TTC549 (cell line): ENCODE measurements around the gene TFR2.

Experiments used
- FAIRE-seq: peaks from 2 replicates; lab custom pipeline; 2012; peaks lifted over from hg19 to GRCh38; lab: Jason Lieb, UNC

Gene TFR2

DNA sequence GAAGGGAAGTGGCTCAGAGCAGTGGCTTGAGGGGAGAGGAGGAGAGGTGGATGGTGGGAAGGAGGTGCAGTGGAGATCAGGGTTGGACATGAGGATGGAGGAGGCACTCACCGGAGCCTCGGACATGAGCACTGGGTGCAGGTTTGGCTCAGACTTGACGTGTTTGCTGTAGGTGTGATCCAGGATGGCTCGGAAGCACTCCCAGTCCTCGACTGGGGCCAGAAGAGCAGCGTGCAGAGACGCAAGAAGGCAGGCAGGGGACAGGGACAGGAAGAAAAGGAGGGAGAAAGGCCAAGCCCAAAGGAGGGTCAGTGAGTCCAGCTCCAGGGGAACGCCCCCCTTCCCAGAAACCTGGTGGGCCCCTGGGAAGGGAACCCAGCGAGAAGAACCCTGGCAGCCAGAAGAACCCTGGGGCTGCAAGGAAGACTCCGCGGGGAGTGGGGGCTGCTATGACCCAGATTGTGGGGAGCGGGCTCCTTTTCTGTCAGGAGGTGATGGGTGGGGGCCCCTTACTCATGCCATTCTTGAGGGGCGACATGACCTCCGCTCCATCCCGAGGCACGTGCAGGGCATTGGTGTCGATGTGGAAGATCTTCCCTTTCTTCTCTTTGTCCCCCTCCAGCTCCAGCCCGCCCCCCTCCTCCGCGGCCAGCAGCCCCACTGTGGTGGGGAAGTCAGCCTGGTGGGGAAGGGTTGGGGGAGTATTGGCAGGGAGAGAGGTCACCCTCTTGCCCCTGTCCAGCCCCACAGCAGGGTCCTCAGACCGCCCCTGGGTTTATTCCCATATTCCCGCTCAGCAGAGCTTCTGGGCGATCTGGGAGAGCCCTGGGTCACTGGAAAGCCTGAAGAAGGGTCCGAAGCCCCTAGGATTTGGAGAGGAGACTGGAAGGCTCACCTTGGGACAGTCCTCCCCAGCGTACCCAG, 13.8 kb upstream of the TFR2 start:
- no peak for FAIRE-seq

DNA sequence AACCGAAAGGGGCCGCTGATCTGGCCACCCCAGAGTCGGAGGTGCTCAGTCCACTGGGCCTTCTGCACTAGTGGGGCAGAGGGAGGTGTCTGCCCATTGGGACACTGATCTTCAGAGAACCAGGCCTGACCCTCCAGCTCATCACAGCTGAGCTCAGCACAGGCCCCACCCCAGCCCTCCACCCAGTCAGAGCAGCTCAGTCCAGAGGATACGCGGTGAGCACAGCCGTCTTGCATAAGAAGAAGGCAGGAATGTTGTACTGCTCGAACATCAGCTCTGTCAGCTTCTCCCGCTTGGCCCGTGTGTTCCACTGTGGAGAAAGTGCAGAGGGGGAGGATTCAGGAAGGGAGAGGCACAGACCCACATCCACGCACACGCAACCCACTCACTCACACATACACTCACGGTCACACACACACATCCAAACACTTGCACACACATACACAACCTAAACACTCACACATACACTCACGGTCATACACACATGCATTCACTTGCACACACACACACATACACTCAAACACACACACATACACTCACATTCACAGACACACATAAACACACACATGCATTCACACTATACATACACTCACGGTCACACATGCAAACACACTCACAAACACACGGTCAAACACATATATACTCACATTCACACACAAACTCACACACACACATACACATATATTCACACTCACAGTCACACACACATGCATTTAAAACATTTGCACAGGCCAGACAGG, 8.6 kb upstream of the TFR2 start:
- no peak for FAIRE-seq

DNA sequence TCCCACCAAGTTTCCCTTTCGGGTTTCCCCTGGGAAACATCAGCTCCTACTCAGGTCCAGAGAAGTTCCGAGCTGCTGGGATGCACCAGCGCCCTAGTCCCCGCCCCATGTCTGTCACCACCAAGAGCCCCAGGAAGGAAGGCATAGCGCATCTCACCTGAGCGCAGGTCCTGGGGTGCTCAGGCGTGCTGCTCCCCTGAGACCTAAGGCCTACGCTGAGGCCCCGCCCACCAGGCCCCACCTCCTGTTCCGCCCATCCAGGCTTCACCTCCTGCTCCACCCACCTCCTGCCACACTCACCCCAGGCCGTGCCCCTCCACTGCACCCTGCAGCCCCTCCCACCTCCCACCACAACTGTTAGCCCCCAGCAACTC, 1.2 kb upstream of the TFR2 start:
- no peak for FAIRE-seq

DNA sequence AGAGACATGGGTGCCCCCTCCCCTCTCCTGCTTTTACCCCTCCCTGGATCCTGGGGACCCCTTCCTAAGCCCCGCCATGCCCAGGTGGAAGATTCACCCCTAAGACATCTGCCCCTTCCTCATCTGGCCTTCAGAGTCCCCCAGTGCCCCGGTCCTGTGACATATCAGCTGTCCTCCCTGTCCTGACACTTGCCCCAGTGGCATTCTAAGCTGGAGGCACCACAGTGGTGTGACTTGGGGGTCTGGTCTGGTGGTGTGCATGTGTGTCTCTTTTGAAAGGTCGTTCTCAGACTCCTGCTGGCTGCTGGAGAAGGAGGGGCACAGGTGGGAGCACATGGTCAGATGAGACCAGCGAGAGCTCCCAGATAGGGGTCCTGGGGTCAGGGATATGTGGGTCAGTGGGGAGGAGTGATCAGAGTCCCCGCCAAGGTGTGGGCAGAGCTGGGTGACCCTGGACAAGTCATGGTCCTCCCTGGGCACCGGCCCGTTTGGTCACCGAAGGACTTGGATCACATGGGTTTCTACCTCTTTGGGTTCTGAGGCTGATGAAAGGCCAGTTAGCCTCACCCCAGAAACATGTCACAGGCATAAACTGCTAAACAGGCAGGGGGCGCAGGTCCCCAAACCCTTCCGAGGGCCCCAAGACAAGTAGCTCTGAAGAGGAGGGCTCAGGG, 645 bp upstream of the TFR2 start:
- FAIRE-seq = no peak

DNA sequence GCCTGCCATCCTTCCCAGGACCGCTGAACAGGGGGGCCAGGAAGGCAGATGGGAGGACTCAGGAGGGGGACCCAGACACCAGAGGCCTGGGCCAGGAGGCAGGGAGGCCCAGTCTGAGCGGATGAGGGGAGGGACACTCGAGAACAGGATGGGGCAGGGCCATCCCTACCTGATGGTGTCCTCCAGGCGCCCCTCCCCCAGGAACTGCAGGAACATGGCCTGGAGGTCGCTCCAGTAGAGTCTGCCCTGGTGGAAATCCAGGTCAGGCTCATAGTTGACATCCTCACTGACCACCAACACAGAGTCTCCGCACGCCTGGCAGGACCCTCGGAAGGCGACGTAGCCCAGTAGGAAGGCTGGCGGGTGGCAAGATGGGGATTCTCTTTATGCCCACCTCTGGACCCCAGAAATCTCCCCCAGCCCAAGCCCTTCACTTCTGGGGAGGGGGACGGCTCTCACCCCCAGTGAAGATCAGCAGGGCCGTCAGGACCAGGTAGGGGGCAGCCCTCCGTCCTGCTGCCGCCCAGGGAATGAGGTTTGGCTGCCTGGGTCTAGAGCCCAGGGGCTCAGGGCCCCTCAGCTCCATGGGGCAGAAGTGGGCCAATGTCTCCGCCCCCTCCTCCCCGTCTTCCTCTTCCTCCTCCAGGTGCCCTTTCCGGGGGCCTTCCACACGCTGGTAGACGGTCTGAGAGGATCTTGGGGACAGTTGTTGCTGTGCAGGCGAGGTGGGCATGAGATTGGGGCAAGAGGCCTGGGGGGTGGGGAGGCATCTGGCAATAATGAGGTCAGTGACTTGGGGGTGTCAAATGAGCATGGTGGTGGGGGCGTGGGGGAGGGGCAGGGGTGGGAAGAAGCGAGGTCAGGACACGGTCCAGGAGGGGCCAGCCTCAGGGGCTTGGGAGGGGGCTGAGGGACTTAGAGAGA, 573 bp downstream of the TFR2 start:
- no peak for FAIRE-seq

DNA sequence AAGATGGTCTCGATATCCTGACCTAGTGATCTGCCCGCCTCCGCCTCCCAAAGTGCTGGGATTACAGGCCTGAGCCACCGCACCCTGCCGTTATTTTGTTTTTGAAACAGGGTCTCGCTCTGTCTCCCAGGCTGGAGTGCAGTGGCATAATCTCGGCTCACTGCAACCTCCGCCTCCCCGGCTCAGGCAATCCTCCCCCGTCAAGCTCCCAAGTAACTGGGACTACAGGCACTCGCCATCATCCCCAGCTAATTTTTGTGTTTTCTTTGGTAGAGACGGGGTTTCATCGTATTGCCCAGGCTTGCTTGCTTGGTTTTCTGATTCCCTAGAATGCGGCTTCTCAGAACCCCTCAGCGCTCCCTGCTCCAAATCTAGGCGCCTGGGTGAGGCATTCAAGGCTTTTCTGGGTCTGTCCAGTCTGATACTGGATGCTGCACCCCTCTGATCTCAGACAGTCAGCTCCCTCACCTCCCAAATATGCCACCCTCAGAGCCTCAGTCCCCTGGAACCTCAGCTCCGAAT, 1.3 kb downstream of the TFR2 start:
- no peak for FAIRE-seq

DNA sequence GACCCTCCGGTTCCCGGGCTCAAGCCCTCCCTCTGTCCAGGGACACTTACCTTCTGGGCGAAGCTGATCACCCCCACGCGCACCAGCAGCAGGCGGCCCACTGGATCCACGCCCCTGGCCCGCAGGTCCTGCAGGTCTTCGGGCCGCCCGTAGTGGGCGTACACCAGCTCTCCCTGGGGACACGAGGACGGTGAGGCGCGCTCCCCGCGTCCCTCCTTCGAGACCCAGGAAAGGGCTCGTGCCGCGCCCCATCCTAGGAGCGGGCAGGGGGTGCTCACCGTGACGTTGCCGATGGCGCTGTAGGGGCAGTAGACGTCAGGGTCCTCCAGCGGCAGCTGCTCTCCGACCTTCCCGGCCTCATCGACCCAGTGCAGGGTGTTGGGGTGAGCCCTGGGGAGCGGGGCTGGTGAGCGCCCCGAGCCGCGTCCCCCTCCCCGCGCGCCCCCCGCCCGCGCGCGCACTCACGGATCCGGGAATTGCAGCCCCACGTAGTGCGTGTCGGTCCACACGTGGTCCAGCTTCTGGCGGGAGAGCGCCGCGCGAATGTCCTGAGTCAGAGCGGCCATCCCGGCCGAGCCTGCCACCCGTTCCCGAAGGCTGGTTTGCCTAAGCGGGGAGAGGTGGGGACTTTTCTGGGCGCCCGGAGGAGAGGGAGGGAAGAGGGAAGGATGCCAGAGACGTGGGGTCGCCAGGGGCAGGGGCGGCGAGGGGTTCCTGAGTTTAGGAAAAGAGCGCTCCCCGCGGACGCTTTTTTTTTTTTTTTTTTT, 8.2 kb downstream of the TFR2 start:
- no peak for FAIRE-seq

DNA sequence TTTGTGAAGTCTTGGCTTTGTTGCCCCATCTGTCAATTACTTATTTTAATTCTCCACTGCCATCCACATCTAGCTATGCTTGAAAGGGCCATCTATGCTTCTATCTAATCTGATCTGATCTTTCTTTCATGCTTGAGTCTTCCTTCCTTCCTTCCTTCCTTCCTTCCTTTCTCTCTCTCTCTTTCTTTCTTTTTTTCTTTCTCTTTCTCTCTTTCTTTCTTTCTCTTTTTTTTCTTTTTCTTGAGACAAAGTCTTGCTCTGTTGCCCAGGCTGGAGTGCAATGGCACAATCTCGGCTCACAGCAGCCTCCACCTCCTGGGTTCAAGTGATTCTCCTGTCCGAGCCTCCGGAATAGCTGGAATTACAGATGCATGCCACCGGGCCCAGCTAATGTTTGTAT, 11.3 kb downstream of the TFR2 start:
- FAIRE-seq = no peak

DNA sequence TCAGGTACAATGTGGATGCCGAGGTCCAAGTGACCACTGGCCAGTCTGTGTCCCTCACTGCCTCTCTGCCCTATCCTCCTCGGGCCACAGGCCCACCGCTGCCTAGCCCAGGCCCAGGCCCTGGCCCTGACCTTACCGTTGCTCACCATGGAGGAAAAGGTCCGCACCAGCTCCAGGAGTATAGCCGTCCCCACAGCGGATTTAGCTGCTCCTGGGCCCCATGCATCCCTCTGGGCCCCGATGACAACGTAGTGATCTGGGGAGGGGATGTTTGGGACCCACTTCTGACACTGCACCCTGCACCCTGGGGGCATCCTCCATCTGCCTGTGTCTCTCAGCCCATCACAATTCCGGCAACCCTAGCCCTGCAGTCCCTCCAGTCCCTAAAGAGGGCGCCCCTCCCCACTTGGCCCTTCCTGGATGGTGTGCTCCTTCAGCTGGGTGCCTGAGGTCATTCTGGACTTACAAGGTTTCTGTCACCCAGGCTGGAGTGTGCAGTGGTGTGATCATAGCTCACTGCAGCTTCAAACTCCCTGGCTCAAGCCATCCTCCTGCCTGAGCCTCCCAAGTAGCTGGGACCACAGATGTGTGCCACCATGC, 12.1 kb downstream of the TFR2 start:
- FAIRE-seq = no peak

DNA sequence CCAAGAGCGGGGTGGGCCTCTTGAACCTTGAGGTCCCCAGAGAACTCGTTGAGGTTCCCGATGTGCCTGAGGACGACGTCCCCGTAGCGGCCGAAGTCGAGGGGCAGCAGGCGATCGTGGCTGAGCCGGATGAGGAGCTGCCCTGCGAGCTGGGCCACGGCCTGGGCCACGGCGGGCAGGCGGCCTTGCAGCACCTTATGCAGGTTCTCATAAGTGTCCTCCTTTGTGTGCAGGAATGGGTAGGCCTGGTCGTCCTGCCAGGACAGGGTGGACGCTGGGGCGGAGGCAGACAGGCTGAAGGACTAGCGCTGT, 14.2 kb downstream of the TFR2 start:
- FAIRE-seq = no peak

DNA sequence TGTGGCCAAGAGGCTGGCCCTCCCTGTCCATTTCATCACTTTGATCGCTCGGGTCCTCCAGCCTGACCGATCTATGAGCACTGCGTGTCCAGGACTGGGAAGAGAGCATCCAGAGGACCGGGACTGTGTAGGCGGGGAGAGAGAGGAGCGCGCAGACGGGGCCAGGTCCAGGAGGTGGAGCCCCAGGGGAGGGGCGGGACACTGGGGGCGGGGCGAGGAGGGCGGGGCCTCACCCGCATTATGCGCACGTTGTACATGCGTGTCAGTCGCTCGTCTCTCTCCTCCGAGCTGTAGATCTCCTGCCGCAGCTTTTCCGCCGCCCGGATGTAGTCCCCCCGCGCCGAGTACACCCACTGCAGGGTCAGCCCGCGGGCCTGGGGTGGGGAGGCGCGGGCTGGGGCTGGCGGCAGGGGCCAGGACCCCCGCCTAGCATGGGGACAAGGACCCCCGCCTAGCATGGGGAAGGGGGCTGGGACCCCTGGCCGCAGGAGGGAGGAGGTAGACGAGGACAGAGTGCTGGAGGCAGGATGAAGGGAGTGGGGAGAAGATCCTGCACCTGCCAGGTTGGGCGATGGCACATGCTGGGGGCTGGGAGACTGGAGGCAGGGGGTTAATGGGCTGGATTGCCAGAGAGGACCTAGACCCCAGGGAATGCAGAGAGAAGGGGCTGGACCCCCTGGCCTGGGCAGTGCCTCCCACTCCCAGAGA, 14.7 kb downstream of the TFR2 start:
- no peak for FAIRE-seq

DNA sequence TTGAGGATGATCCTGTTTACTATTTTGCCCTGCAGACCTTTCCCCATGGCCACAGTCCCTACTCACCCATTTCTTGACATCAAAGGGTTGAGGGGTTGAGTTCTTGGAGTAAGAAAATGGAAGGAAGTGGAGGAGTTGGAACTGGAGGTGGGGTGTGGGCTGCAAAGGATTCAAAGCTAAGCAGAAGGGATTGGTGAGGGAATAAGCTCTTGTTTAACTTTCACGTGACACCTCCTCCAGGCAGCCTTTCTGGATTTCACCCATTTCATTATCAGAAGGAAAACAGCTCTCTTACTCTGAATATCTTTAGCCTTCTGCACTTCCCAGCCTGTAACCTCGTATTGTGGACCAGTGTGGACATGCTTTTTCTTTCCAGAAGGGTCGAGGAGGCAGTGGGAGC, 15.3 kb downstream of the TFR2 start:
- no peak for FAIRE-seq

DNA sequence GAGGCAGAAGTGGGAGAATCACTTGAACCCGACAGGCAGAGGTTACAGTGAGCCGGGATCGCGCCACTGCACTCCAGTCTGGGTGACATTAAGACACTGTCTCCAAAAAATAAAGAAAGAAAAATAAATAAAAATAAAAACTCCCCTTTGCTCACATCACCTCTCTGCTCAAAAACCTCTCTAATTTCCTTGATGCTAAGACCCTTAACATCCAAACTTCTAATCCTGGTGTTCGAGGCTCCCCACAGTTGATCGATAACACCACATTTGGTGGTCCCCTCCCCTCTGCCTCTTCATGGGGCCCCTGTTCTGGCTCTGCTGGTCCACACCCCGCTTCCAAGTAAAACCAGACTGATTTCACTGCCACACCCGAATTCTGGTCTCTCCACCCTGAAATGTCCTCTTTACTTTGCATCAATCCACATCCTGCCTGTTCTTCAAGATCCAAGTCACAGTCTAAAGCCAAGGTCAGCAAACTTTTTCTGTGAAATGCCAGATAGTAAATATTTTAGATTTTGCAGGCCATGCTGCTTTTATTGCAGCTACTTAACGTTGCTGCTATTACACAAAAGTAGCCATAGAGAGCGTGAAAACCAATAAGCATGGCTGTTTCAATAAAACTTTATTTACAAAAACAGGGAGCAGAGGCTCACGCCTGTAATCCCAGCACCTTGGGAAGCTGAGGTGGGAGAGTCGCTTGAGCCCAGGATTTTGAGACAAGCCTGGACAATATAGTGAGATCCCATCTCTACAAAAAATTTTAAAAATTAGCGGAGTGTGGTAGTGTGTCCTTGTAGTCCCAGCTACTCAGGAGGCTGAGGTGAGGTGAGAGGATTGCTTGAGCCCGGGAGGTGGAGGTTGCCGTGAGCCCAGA, 17.2 kb downstream of the TFR2 start:
- no peak for FAIRE-seq

DNA sequence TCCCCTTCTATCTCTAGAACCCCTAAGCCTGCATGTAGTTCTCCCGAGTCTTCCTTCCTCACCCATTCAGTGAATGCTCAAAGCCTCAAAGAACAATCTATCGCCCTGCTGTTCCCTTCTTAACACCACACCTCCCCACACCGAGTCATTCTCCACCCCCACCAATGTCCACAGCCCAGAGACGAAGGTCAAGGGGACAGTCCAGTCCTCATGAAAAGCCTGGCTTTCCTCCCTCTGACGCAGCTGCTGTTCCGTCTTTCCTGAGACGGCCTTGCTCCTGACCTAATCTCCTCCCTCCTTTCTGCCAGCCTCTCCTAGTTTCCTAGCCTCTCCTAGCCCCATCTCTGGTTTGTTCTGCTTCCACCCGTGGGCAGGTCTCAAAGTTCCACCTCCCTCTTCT, 19.8 kb downstream of the TFR2 start:
- FAIRE-seq = no peak

DNA sequence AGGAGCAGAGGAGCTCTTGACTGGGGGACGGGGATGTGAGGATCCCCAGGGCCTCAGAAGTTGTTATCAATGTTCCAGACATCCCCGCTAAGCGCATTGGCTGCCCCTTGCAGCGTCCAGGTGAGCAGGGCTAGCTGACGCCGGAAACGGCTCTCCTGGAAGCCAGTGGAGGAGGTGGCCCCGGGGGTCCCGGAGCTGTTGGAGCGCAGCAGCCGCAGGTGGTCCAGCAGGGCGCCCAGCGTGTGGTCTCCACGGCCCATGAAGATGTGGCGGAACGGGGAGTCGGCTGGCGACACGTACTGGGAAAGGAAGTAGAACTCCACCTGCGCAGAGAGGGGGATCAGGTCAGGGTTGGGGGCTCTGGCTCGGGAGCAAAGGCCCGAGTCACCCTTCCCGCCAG, 20.5 kb downstream of the TFR2 start:
- no peak for FAIRE-seq

DNA sequence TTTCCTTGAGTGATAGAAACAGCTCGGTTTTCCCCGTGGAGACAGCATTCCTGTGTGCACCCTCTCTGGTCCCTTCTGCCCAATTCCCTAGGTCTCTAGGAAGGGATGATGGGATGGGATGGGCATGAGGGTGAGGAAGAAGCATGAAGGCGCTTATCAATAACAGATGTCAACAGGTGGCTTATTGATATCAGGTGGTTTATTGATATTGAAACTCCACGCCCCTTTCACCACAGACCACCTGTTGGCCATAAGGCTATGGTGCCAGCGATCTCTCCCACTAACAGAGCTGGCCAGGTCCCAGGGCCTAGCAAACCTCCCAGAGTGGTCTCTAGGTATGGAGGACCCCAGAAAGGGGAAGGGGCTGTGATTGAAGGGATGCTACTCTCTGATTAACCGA, 21.1 kb downstream of the TFR2 start:
- FAIRE-seq = no peak

DNA sequence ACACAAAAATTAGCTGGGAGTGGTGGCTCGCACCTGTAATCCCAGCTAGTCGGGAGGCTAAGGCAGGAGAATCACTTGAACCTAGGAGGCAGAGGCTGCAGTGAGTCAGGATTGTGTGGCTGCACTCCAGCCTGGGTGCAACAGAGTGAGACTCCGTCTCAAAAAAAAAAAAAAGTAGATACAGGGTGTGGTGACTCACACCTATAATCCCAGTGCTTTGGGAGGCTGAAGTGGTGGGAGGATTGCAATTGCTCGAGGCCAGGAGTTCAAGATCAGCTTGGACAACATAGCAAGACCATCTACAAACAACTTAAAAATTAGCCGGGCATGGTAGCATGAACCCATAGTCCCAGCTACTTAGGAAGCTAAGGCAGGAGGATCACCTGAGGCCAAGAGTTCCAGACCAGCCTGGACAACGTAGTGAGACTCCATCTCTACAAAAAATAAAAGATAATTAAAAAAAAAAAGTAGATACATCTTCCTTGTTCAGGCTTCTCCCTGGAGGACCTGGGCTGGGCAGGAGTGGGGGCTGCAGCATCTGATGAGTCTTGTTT, 27.0 kb downstream of the TFR2 start:
- FAIRE-seq = no peak

DNA sequence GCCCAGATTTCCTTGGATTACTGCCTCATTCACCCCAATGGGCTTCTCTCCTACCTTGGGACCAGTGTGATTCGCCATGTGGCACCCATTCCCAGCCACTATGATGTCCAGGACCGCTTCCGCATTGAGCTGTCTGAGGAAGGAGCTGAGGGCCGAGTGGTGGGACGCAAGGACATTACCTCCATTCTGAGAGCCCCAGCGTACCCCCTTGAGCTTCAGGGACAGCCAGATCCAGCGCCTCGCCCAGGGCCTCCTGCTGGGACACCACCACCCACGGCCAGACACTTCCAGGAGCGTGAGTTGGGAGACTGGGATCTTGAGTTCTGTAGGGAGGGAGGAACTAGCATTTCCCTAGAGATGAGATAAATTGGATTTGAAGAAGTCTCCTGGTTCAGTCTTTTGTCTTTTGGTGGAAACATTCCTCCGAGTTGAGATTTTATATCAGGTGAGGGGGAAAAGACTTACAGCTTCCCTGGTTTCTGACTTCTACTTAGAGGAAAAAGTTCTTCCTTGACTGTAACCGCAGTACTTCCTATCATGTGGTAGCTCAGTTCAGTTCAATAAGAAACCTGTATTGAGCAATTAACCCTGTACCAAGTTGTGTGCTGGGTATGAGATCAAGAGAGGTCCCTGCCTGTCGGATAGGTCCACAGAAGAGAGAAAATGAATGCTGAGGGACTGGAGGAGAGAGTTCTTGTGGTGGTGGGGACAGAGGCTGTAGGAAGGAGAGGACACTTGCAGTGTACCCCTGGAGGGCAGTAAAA, 27.8 kb downstream of the TFR2 start:
- FAIRE-seq = no peak
